ENCODE data around the gene DFFA. TPM values are rescaled to one million over a fixed set of nuclear protein-coding genes. Genes with fewer than 3 reads are reported as not detected.
"Not testable (repeated sequence)": the region's sequence is repeated elsewhere in the genome, so short reads cannot be mapped to it uniquely, and the experiment has no call there.

The DFFA gene
- total RNA-seq, 1 experiment from 2014 or later: 52.0 TPM

DNA sequence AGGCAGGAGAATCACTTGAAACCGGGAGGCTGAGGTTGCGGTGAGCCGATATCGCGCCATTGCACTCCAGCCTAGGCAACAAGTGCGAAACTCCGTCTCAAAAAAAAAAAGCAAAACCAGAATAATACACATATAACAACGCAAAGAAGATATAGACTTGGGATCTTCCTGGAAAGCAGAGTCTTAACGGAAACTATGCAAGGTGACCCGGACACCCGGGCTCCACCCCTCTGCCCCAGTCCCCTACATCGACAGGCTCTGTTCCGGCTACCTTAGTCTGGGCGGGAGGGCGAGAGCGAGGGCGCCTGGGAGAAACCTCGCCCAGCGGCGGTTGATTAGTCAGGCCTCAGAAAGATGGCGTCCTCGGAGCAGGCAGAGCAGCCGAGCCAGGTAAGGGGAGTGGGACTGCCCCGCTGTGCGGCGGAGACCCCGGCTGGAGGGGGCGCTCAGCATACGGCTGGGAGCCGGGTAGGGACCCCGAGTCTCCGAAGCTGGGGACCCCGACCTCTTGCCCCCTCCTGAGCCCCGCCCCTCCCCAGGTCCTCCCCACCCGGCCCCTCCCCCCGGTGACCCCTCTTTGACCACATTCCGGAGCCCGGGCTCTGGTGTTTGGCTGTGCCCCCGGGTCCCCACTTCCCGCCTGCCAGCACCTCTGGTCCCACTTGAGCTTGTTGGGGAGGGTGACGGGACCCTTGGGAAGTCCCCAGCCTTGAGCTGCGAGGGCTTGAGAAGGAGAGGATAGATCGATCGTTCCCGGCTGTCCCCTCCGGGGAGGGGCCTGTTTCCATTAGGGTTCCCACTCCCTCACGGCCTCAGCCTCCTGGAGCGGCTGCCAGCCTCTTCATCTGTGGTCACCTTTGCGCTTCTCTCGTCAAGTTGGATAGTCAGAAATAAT, 2.5 kb upstream of the DFFA start, which contains the start of gene PEX14:
PEX14 (plus strand) TSS at position 338 of the 895 bp plus-strand sequence; CDS start at position 355, 17 bp downstream.
- no peaks in the 10 kb centered on the region for H3K27me3 ChIP-seq (ENCODE audit: low read length)
- ChIA-PET CTCF (no interaction called here), POLR2A (ENCODE audit: unreplicated experiment) (interaction anchor here (0.6 kb wide), 1 partner anchor 481 kb away, joined by 18 read pairs; no protein-coding TSS in a partner anchor)
- BruUV-seq (replicated peaks): no TSS peak
- H3K9me3 ChIP-seq (ENCODE audit: low read length): no peaks in the 10 kb centered on the region
- ATAC-seq (peak; percentile 81), DNase-seq (peak; percentile 88)
- no peaks in the 10 kb centered on the region for H3K9me2 ChIP-seq (replicated peaks; ENCODE audit: low read length)
- H3K4me3 ChIP-seq (ENCODE audit: low read length): peak within 1 kb of the TSS; percentile 74
- H3K9ac ChIP-seq (ENCODE audit: low read length): peak within 1 kb of the TSS; percentile 69
- TF ChIP-seq EZH2phosphoT487 (IDR thresholded peaks at IDR 0.05; ENCODE audit: borderline replicate concordance, low read length) (no peak), EZH2 (IDR thresholded peaks at IDR 0.05; ENCODE audit: low read length, unreplicated experiment) (no peak)
- TF ChIP-seq, protein P1, sequence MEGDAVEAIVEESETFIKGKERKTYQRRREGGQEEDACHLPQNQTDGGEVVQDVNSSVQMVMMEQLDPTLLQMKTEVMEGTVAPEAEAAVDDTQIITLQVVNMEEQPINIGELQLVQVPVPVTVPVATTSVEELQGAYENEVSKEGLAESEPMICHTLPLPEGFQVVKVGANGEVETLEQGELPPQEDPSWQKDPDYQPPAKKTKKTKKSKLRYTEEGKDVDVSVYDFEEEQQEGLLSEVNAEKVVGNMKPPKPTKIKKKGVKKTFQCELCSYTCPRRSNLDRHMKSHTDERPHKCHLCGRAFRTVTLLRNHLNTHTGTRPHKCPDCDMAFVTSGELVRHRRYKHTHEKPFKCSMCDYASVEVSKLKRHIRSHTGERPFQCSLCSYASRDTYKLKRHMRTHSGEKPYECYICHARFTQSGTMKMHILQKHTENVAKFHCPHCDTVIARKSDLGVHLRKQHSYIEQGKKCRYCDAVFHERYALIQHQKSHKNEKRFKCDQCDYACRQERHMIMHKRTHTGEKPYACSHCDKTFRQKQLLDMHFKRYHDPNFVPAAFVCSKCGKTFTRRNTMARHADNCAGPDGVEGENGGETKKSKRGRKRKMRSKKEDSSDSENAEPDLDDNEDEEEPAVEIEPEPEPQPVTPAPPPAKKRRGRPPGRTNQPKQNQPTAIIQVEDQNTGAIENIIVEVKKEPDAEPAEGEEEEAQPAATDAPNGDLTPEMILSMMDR (conservative IDR thresholded peaks at IDR 0.05; ENCODE audit: low read depth, low read length): no peak
- intact Hi-C loops (cut with micrococcal nuclease): no loop called here
- peaks cover 67% of the 10 kb centered on the region for H3K79me2 ChIP-seq (ENCODE audit: low read length)
- H3F3A ChIP-seq (ENCODE audit: low read length, unreplicated experiment): no peaks in the 10 kb centered on the region
- peak within 1 kb of the TSS; percentile 94 for H3K4me2 ChIP-seq (ENCODE audit: low read length)
- H3K4me1 ChIP-seq (ENCODE audit: insufficient read depth, low read length): peaks cover 24% of the 10 kb centered on the region
- no peak within 1 kb of the TSS for H3K27ac ChIP-seq (ENCODE audit: low read length)
- 0 out of 2 replicates have a peak, but pooled peaks cover 5% of the 10 kb centered on the region for H4K20me1 ChIP-seq (ENCODE audit: low read length)
- no peaks in the 10 kb centered on the region; the same call in 1 of the 2 replicates for H3K36me3 ChIP-seq (ENCODE audit: low read depth, low read length)
- peak within 1 kb of the TSS; percentile 73 for H2AFZ ChIP-seq (ENCODE audit: low read length)

DNA sequence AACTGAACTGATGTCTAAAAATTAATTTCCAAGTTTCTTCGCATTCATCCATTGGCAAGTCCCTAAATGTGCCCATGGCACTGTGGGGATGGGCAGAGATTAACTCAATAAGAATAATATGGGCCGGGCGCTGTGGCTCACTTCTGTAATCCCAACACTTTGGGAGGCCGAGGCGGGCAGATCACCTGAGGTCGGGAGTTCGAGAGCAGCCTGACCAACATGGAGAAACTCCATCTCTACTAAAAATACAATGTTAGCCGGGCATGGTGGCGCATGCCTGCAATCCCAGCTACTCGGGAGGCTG, 1.9 kb upstream of the DFFA start:
- H3K9me3 ChIP-seq (ENCODE audit: low read length); DNase-seq; H3F3A ChIP-seq (ENCODE audit: low read length, unreplicated experiment); CTCF ChIA-PET; H3K36me3 ChIP-seq (ENCODE audit: low read depth, low read length); H3K9me2 ChIP-seq (replicated peaks; ENCODE audit: low read length); H4K20me1 ChIP-seq (ENCODE audit: low read length); intact Hi-C loops (cut with micrococcal nuclease); H3K9ac ChIP-seq (ENCODE audit: low read length); POLR2A ChIA-PET (ENCODE audit: unreplicated experiment); H3K27ac ChIP-seq (ENCODE audit: low read length); ATAC-seq; H3K27me3 ChIP-seq (ENCODE audit: low read length); BruUV-seq (replicated peaks): not testable (repeated sequence)
- Histone ChIP-seq H3K4me3 (ENCODE audit: low read length) (peak overlapping the region; percentile 74; the same call in 1 of the 2 replicates), H2AFZ (ENCODE audit: low read length) (peak overlapping the region; percentile 73), H3K79me2 (ENCODE audit: low read length) (peaks cover 62% of the 10 kb centered on the region), H3K4me2 (ENCODE audit: low read length) (peak overlapping the region; percentile 94), H3K4me1 (ENCODE audit: insufficient read depth, low read length) (peaks cover 24% of the 10 kb centered on the region)

DNA sequence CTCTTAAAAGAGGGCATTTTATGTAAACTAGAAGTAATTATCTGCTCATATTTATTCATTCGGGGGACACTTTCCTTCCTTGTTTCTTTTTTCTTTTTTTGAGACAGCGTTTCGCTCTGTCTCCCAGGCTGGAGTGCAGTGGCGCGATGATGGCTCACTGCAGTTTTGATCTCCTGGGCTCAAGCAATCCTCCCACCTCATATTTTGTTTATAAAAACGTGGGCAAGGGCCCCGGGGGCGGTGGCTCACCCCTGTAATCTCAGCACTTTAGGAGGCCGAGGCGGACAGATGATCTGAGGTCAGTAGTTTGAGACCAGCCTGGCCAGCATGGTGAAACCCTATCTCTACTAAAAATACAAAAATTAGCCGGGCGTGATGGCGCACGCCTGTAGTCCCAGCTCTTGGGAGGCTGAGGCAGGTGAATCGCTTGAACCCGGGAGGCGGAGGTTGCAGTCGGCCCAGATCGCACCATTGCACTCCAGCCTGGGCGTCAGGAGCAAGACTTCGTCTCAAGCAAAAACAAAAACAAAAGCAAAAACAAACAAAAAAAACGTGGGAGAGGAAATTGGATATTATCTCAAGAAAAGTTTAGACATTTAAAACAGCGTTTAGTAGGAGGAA, 926 bp upstream of the DFFA start:
- no TSS peak for BruUV-seq (replicated peaks)
- Histone ChIP-seq H3K4me2 (ENCODE audit: low read length) (peak overlapping the region; percentile 94; the same call in 1 of the 2 replicates), H3K27ac (ENCODE audit: low read length) (no peak overlapping the region)

More for the DNA sequence above, 926 bp upstream of the DFFA start:
- Histone ChIP-seq H3F3A (ENCODE audit: low read length, unreplicated experiment) (no peaks in the 10 kb centered on the region), H3K9me3 (ENCODE audit: low read length) (no peaks in the 10 kb centered on the region), H3K9me2 (replicated peaks; ENCODE audit: low read length) (no peaks in the 10 kb centered on the region), H3K4me1 (ENCODE audit: insufficient read depth, low read length) (peaks cover 24% of the 10 kb centered on the region), H3K27me3 (ENCODE audit: low read length) (no peaks in the 10 kb centered on the region), H2AFZ (ENCODE audit: low read length) (peak overlapping the region; percentile 95), H3K9ac (ENCODE audit: low read length) (no peak overlapping the region), H3K79me2 (ENCODE audit: low read length) (peaks cover 52% of the 10 kb centered on the region), H4K20me1 (ENCODE audit: low read length) (no peaks in the 10 kb centered on the region), H3K36me3 (ENCODE audit: low read depth, low read length) (peaks cover 3% of the 10 kb centered on the region), H3K4me3 (ENCODE audit: low read length) (peak overlapping the region; percentile 92; the same call in 1 of the 2 replicates)
- no peak for ATAC-seq
- intact Hi-C loops (cut with micrococcal nuclease): no loop called here
- no peak for DNase-seq
- ChIA-PET POLR2A (ENCODE audit: unreplicated experiment) (no interaction called here), CTCF (no interaction called here)
- TF ChIP-seq EZH2phosphoT487 (IDR thresholded peaks at IDR 0.05; ENCODE audit: borderline replicate concordance, low read length) (no peak), EZH2 (IDR thresholded peaks at IDR 0.05; ENCODE audit: low read length, unreplicated experiment) (no peak)
- TF ChIP-seq, protein P1 (conservative IDR thresholded peaks at IDR 0.05; ENCODE audit: low read depth, low read length): no peak
